GM19351 (cell line): Measurements from ENCODE around the gene ZC3H15.
"Not testable (repeated sequence)": the region's sequence is repeated elsewhere in the genome, so short reads cannot be mapped to it uniquely, and the experiment has no call there.

ENCODE experiments used
- ATAC-seq: cut with Tn5 transposase; IDR thresholded peaks from one replicate; pipeline ENCODE4 v1.9.1; 2021; ENCODE audit warnings: mild to moderate bottlenecking, moderate library complexity; ENCODE audit not compliant: unreplicated experiment

The ZC3H15 gene

GRCh38 chr2:186493564-186494085 is 7.6 kb downstream of the ZC3H15 start:
- no peak for ATAC-seq

GRCh38 chr2:186496401-186496800 is 10.3 kb downstream of the ZC3H15 start:
- no peak for ATAC-seq

- no peak for ATAC-seq
Measured at GRCh38 chr2:186497928-186498327, 11.9 kb downstream of the ZC3H15 start.

GRCh38 chr2:186498834-186499233 is 12.8 kb downstream of the ZC3H15 start:
- no peak for ATAC-seq

- peak; percentile 62 for ATAC-seq
Measured at GRCh38 chr2:186503827-186504606, 18.0 kb downstream of the ZC3H15 start.

- ATAC-seq = no peak
Measured at GRCh38 chr2:186508263-186508662, 22.2 kb downstream of the ZC3H15 start.

- no peak for ATAC-seq
Measured at GRCh38 chr2:186515376-186515775, 29.3 kb downstream of the ZC3H15 start.

- no peak for ATAC-seq
Measured at GRCh38 chr2:186516396-186516795, 30.3 kb downstream of the ZC3H15 start.

- ATAC-seq = no peak
Measured at GRCh38 chr2:186517090-186517489, 31.0 kb downstream of the ZC3H15 start.

GRCh38 chr2:186518291-186518690 is 32.2 kb downstream of the ZC3H15 start:
- no peak for ATAC-seq

- no peak for ATAC-seq
Measured at GRCh38 chr2:186518945-186519344, 32.9 kb downstream of the ZC3H15 start.

- ATAC-seq = not testable (repeated sequence)
Measured at GRCh38 chr2:186521570-186522153, 35.6 kb downstream of the ZC3H15 start.

GRCh38 chr2:186522450-186522849 is 36.4 kb downstream of the ZC3H15 start:
- ATAC-seq = no peak

GRCh38 chr2:186523791-186524190 is 37.7 kb downstream of the ZC3H15 start:
- ATAC-seq = no peak

- no peak for ATAC-seq
Measured at GRCh38 chr2:186526281-186526680, 40.2 kb downstream of the ZC3H15 start.

- ATAC-seq = no peak
Measured at GRCh38 chr2:186530314-186530713, 44.3 kb downstream of the ZC3H15 start.

GRCh38 chr2:186531257-186531775 is 45.3 kb downstream of the ZC3H15 start:
- no peak for ATAC-seq

GRCh38 chr2:186532891-186533290 is 46.8 kb downstream of the ZC3H15 start:
- no peak for ATAC-seq

GRCh38 chr2:186533717-186534116 is 47.7 kb downstream of the ZC3H15 start:
- no peak for ATAC-seq

GRCh38 chr2:186534406-186534805 is 48.3 kb downstream of the ZC3H15 start:
- no peak for ATAC-seq

GRCh38 chr2:186535861-186536260 is 49.8 kb downstream of the ZC3H15 start:
- ATAC-seq = no peak

- ATAC-seq = no peak
Measured at GRCh38 chr2:186537019-186537418, 51.0 kb downstream of the ZC3H15 start.
